HG02610 (cell line): ENCODE measurements around the gene MOB3A.

ENCODE experiments used
- ATAC-seq: cut with Tn5 transposase; IDR thresholded peaks from one replicate; pipeline ENCODE4 v1.9.1; 2021; ENCODE audit warnings: mild to moderate bottlenecking, moderate library complexity; ENCODE audit not compliant: unreplicated experiment

MOB3A gene

DNA sequence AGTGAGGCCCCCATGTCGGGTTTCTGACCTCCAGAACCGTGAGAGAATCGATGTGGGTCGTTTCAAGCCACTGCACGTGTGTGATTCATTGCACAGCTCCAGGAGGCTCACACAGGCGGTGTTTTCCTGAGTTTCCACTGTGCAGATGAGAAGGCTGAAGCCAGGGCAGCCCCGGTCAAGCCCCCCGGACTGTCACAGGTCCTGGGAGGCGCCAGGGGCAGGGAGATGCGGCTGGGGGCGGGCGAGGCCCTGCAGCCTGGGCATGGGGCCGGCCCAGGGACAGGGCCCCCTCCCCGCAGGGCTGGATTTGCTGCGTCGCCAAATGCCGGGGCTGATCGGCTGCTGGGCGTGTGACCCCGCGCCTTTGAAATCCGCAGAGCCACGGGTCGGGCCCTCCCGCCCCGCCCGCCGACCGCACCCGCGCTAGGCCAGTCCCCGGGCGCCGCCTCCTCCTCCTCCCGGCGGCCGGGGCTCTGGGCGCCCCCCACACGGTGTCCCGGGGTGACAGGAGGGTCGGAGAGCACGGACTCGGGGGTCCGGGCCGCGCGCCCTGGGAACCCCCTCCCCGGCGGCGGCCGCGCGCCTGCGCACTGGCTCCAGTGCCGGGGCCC is 35.1 kb downstream of the MOB3A start:
- ATAC-seq: peak; percentile 36

DNA sequence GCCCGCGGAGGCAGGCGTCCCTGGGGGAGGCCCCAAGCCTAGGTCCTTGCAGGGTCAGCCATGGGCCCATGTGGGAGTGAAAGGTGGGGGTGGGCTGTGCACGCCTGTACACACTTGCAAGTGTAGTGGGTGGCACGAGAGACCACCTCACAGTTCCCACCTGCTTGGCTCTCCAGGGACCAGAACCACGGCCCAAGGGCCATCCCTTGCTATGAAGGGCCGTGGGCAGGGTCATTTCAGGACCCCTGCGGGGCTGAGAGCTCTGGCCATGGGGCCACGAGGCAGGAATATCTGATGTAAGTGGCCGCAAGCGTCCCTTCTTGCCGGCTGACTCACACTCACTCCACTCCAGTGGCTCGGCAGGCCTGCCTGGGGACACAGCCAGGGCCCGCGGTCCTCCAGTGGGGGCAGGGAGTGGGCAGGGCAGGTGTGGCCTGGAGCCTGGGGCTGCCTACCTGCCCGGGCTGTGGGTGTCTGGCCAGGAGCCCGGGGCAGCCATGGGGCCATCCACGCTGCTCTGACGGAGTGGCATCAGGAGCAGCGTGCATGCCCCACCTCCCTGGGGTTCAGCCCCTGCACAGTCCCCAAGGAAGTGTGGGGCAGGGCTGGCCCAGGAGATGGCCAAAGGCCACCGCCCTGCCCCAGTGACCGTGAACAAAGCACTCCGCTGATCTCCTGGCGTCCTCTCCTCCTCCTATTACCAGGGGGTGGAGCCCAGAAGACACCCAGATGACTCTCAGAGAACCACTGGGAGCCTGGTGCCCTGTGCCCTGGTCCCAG is 36.5 kb downstream of the MOB3A start:
- no peak for ATAC-seq

DNA sequence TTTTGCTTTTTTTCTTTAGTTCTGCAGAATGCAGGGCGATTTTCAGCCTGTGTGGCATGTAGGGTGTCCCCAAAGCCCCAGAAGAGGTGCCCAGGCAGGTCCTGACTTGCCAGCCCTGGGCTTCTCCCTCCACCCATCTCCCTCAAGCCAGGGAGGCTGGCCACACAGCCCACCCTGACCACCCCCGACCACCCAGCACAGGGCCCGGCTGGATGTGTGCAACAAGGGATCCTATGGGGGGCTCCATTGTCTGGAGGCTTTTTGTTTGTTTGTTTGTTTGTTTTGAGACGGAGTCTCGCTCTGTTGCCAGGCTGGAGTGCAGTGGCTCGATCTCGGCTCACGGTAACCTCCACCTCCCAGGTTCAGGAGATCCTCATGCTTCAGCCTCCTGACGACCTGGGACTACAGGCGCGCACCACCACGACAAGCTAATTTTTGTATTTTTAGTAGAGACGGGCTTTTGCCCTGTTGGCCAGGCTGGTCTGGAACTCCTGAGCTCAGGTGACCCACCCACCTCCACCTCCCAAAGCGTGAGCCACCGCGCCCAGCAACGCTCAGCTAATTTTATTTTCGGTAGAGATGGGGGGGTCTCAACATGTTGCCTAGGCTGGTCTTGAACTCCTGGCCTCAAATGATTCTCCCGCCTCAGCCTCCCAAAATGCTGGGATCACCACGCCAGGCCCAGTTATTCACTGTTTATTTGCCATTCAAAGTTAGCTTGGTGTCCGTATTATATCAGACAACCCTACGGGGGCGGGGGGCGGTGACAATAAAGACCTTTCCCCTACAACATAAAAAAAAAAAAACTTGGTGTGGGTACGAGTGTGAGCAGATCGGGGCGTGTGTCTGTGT is 37.3 kb downstream of the MOB3A start:
- ATAC-seq: no peak

DNA sequence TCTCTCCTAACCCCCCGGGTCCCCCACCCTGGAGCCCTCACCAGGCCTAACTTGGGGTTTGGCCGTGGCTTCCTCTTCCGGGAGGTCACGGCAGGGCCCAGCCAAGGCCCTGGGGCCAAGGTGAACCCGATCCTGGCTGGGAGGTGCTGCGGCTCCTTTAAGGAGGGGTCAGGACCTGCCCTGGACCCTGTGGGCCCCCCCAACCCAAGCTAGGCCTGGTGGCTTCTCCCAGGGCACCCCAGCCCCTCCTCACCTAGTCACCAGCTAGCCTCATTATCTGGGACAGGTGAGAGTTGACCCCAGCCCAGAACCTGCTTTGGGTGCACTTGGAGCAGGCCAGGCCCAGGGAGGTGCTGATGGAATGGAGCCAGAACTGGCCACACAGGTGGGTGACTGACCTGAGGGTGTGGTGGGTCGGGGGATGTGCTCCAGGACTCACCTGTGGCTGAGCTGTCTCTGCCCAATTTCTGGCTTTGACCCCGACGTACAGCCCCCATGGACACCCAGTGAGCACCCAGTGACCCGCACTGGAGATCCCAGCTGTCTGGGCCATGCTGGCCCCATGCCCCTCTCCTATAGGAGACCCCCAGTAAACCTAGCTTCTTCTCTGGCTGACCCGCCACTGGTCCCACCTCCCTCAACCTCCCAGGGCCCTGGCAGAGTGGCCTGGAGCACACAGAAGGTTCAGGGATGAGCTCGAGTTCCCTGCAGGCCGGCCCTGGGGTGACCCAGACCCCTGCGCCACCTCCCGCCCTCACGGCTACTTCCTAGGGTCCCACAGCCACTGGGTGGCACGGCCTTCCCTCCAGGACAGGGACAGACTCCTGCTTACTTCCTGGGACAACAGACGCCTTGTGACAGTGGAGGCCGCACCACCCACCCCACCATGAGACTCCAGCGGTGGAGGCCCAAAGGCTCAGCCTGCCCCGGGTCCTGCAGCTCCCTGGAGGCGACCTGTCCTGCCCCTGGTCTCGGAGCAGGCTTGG is 38.3 kb downstream of the MOB3A start:
- ATAC-seq: no peak

DNA sequence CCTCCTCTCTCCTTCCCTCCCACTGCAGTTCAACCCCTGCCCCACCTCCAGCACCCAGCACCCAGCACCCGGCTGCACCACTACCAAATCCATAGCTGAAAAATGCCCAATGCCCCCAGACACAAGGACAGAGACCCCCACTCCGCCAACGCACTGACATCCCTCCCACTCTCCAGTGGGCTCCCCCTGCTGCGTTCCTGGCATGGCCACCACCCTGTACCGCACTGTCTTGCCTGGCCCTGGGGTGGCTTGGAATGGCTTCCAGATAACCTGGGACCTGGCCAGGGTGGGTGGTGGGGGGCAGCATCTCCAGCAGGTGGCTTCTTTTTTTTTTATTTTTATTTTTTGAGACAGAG is 39.3 kb downstream of the MOB3A start:
- ATAC-seq: no peak

DNA sequence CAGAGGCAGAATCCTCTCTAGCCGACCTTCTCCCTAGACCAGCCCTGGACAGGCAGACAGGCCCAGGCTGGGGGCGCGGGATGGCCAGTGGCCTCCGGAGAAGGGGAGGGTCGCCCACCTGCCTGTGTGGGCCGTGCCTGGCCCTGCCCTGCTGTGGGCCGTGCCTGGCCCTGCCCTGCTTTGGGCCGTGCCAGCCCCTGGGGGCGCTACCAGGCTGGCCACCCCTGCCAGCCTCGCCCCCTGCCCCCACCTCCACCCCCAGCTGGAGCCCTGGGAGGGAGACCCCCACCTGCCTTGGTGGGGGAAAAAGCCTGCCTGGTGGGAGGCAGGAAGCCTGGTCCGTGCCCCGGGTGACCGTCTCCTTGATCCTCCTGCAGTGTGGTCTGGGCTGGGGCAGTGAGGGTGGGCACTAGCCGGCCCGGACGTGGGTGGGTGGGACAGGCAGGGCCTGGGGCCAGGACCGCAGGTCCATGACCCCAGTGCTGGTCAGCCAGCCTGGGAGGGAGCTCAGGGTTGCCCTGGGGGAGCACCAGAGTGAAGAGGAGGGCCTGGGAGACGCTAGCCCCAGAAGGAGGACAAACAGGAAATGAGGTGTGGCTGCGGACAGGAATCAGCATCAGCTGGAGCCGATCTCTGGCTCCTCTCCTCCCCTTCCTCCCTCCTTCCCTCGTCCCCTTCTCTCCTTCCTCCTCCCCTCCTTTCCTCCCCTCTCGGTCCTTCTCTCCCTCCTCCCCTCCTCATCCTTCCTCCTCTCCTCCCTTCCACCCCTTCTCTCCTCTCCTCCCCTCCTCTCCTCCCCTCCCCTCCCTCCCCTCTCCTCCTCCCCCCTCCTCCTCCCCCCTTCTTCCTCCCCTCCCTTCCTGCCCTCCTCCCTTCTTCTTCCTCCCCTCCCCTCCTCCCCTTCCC is 39.9 kb downstream of the MOB3A start:
- no peak for ATAC-seq

DNA sequence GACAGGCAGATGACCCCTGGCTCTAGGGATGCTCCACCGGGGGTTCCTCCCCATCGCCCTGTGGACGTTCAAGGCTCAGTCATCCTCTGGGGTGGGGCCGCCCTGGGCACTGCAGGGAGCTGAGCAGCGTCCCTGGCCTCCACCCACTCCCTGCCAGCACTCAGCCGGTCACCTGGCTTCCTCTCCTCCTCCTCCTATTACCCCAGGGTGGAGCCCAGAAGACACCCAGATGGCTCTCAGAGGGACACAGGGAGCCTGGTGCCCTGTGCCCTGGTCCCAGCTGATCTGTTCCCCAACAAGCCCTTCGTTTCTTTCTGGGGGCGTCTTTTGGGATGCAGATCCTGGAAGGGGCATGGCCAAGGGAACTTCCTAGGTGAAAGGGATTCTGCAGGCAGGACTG is 41.4 kb downstream of the MOB3A start:
- no peak for ATAC-seq

DNA sequence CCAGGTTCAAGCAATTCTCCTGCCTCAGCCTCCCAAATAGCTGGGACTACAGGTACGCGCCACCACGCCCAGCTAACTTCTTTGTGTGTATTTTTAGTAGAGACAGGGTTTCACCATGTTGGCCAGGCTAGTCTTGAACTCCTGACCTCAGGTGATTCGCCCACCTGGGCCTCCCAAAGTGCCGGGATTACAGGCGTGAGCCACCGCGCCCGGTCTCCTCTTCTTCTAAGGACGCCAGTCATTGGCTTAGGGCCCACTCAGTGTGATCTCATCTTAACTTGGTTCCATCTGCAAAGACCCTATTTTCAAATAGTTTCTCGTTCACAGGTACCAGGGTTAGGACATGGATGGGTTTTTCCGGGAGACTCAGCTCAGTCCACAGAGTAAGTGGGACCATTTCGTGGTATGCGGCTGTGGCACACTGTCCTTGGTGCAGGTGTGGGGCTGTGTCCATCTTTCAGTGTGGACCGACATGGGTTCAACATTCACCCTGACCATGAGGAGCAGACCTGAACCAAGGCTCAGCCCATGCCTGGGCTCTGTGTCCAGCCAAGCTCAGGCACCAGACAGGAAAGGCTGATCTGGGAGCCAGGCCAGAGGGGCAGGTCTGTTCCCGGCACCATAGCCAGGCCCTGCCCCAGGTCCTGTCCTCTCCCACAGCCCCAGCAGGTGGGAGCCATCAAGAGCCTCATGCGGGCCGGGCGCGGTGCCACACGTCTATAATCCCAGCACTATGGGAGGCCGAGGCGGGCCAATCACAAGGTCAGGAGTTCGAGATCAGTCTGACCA is 42.3 kb downstream of the MOB3A start:
- no peak for ATAC-seq

DNA sequence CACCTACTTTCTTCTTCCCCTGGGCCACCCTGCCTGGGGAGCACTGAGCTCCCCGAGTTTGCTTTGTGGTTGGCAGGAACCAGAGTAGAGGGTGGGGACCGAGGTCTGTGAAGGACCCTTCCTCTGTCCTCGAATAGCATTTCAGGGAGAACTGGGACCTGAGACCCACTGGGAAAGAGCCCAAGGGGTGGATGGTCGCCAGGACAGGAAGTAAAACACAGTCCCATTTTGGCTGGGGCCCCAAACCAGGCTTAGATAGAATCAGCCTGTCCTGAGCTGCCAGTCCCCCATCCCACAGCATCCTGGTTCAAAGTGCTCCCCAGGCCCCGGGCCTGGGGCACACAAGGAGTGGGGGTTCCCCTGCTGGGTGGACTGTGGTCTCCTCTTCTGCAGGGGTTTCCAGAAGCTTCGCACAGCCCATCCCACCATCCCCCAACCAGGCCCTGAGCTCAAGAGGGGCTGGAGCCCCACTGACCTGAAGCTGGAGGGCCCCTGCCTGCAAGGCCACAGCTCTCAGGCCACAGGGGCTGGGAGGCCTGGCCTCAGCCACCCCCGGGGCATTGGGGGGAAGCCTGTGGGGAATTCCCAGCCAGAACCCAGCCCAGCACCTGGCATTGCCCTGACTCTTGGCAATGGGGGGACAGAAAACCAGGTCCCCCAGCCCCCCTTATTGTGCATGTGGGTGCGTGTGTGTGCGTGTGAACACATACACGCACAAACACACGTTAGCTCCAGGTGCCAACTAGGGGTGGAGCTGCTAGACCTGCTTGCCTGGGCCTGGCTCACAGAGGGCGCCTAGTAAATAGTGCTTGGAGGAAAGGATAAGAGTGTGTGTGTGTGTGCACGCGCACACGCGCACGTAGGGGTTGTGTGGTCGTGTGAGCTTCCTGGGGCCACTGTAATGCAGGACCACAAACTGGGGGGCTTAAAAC is 44.1 kb downstream of the MOB3A start:
- no peak for ATAC-seq

DNA sequence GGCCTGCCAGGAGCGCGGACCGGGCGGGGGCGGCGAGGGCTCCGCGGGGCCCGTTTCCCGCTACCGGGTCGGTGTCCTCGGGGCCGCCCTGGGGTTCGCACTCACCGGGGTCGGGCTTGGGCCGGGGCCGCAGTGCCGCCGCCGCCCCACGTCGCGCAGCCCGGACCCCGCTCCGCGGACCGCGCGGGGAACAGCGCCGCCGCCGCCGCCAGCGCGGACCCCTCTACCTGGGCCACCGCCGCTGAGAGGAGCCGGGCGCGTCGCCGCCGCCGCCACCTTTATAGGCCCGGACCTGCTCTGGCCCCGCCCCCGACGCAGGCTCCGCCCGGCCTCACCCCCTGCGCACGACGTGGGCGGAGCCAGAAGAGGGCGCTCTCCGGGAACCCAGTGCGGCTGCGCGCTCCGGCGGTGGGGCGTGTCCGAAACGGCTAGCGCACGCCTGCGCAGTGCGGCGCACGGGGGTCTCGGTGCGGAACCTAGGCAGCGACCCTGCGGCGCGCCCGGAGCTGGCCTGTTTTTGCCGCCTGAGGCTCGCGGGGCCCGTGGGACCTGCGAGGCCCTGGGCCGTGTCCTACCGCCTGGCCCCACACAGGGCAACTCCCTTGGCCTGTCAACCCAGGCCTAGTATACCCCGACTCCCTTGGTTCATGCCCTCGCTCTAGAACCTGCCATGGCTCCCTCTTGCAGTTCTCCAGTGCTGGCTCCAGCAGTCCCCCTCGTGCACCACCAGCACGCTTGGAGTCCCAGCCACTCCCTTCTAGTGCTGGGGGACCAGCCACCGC is 44.9 kb downstream of the MOB3A start, which contains the start of gene MKNK2:
Gene MKNK2, minus strand, starts transcription at position 254 of the 782 bp plus-strand sequence. CDS start 393 bp downstream, outside the sequence.
- ATAC-seq: peak; percentile 49

DNA sequence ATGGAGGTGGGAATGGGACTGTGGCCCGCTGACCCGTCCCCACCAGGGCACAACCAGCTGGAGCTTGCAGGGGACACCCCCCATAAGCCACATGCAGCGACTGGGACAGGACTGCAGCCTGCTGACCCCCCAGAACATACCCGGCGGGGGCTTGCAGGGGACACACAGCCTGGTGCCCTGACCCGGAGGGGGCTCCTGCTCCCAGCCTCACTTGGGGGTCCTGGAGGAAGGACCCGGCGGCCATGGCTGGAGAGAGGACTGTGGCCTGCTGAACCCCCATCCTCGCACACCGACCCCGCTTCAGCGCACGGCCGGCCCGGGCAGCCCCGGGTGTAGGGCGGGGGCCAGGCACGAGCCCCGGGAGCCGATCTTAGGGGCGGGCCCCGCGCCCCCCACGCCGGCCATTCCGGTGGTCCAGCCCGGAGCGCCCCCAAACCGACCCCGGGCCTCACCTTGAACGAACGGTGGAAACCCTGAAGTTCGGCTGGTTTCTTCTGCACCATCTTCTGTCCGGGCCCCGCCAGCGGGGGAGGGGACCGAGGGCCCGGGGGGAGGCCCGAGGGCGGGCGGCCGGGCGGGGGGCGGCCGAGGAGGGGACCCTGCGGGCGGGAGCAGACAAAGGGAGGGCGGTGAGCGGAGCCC is 45.7 kb downstream of the MOB3A start:
- ATAC-seq: no peak

DNA sequence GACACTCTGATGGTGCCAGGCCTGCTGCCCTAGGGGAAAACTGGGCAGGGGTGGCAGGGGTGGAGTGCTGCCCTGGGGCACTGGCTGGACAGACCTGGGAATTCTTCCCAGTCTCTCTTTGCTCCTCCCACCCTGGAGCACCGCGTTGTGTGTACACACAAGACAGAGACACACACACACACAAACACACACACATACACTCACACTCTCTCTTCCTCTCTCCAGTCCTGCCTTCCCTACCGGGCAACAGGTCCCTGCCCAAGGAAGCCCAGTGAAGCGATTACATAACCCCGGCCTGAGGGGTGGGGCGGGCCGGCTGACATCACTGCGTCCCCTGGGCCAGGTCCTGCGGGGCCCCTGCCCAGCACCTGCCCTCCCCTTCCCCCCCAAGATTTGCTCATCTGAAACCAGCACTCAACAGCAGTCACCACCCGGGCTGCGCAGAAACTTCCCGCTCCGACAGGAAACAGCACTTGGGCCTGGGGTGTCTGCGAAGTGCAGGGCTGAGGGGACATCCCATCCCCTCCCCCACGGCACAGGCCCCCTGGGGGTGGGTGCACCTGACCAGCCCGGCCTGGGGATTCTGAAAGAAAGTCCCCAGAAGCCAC is 46.3 kb downstream of the MOB3A start:
- ATAC-seq: no peak

DNA sequence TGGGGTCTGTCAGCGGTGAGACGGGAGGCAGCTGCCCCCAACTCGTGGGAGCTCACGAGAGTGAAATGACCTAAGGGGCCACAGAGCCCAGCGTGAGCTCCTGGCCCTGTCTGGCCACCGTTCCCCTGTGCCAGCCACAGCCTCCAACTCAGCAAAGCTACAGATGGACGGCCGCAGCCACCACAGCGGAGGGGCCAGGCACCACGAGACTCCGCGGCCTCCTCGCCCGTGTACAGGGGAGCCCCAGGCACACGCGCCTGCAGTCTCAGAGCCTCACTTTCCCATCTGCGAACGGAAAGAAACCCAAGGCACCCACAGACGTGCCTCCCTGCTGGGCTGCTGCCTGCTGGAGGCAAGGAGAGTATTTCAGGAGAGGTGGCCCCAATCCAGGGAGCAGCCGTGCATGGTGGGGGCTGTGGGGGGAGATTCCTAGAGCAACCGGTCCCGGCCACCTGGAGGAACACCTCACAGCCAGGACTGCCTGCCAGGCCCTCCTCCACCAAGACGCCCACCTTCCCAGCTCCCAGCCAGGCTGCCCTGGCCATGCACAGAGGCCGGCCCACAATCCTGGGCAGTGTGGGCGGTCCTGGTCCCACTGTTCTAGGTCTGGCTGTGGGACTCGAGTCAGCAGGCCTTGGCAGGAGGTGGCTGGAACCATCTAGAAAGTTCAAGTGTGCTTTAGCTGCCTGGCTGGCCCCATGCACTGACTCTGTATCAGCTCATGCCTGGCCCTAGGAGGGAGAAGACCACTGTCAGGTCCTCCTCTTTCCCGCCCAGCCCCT is 47.0 kb downstream of the MOB3A start:
- no peak for ATAC-seq

DNA sequence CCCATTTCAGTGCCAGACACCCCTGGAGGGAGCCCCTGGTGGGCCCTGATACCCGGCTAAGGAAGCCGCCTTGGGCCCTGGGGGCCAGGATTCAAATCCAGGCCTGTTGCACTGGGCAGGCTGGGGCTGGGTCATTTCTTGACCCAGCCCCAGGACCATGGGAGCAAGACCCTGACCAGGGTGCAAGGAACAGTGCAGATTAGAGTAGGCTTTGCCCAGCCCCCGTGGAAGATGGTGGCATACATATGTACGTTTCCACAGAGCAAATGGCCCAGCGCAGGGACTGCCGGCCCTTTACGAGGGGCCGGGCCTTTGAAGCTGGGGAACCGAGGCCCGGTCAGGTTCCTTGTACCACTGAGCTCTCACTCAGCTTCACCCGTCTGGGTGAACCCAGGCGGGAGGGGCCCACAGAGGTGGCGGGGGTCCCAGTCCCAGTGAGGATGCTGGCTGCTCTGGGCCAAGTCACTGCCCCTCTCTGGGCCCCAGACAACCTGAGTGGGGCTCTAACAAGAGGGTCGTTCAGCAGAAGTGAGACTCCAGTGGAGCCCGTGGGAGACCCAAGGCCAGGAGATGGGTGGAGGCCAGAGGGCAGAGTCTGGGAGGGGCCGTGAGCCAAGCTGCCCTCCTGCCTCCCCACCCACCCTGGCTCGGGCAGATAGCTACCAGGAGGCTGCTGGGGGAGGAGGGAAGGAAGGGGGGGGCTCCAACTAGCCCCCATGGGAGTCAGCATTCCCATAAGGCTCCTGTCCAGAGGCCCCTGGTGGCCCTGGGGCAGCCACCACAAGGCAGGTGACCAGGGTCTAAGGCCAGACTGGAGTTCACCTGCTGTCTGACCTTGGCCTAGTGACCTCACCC is 47.8 kb downstream of the MOB3A start:
- ATAC-seq: no peak
